ENCODE results near the gene OR52I2. TPM values are rescaled to one million over a fixed set of nuclear protein-coding genes. Genes with fewer than 3 reads are reported as not detected.

OR52I2 gene
- polyA plus RNA-seq, 1 of the 3 experiments (the other 2 are of a cell fraction): not detected

DNA sequence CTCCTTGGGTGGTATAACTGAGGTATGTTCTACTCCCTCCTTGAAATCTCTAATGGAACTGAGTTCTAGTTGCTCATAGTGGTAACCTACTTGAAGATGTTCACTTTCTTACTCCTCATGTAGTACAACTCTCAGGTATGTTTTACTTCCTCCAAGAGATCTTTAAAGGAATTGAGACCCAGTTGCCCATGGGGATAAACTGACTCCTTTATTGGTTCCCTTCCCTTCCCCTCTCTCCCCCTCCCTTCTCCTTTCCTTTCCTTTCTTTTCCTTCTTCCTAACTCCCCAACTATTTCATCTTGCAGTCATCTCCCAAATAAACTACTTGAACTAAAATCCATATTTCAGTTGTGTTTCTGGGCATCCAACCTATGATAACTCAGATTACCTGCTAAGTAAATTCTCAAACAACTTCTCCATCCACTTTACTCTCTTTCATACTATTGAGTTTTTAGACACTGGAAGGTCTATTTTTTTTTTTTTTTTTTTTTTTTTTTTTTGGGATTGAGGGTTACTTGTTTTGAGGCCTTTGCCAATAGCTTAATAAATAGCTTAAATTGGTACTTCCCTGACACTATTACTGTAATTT is 34.4 kb downstream of the OR52I2 start:
- no peaks in the 10 kb centered on the region for H3F3A ChIP-seq (replicated peaks; ENCODE audit: insufficient read depth)
- CTCF ChIA-PET: interaction anchor here (1.3 kb wide), 1 partner anchor 21 kb away, joined by 6 read pairs; the partner anchor contains the start of gene OR51D1

More for the DNA sequence above, 34.4 kb downstream of the OR52I2 start:
- no peak overlapping the region for H3K4me2 ChIP-seq
- H3K4me1 ChIP-seq (ENCODE audit: control insufficient read depth in 1 of 2, insufficient read depth in 2 of 2, low read depth in 1 of 2, low read length in 1 of 2): no peaks in the 10 kb centered on the region
- H3K27ac ChIP-seq (ENCODE audit: low read depth in 2 of 2, low read length in 1 of 2): no peak overlapping the region
- H3K9me2 ChIP-seq: no peaks in the 10 kb centered on the region
- peaks cover 8% of the 10 kb centered on the region; the same call in 1 of the 2 replicates for H3K27me3 ChIP-seq (ENCODE audit: insufficient read depth)
- no peaks in the 10 kb centered on the region for H3K9me3 ChIP-seq
- no peak overlapping the region for H3K9ac ChIP-seq
- no peaks in the 10 kb centered on the region for H3K36me3 ChIP-seq (replicated peaks in 1 of 2; ENCODE audit: control insufficient read depth in 1 of 2, insufficient read depth in 2 of 2, low read length in 1 of 2)
- no peak overlapping the region for H2AFZ ChIP-seq (ENCODE audit: low read depth)
- no peak overlapping the region for H3K4me3 ChIP-seq (ENCODE audit: low read depth in 2 of 2, low read length in 1 of 2)
- H3K79me2 ChIP-seq (ENCODE audit: insufficient read depth): no peaks in the 10 kb centered on the region
- no peaks in the 10 kb centered on the region for H4K20me1 ChIP-seq (ENCODE audit: insufficient read depth)
- no peak for DNase-seq
- POLR2A ChIA-PET: no interaction called here
- TF ChIP-seq POLR2AphosphoS5 (IDR thresholded peaks at IDR 0.05; ENCODE audit: low read depth, low read length) (no peak), GABPA (IDR thresholded peaks at IDR 0.05; ENCODE audit: low read depth) (no peak), RAD21 (IDR thresholded peaks at IDR 0.05; ENCODE audit: low read length) (no peak), SIN3A (IDR thresholded peaks at IDR 0.05; ENCODE audit: borderline replicate concordance, low read depth, low read length) (no peak), IRF3 (IDR thresholded peaks at IDR 0.05; ENCODE audit: low read depth, low read length) (no peak), RFX5 (IDR thresholded peaks at IDR 0.05; ENCODE audit: low read length) (no peak), MEF2A (IDR thresholded peaks at IDR 0.05; ENCODE audit: borderline replicate concordance, low read depth) (no peak), EP300 (IDR thresholded peaks at IDR 0.05; ENCODE audit: borderline replicate concordance in 1 of 2, low read depth in 1 of 2, low read length in 1 of 2) (no peak), RXRA (IDR thresholded peaks at IDR 0.05; ENCODE audit: borderline replicate concordance, low read depth) (no peak), PBX3 (IDR thresholded peaks at IDR 0.05) (no peak), TEAD4 (IDR thresholded peaks at IDR 0.05; ENCODE audit: borderline replicate concordance, insufficient read depth) (no peak), MAX (IDR thresholded peaks at IDR 0.05; ENCODE audit: low read depth) (no peak), EZH2phosphoT487 (IDR thresholded peaks at IDR 0.05; ENCODE audit: borderline replicate concordance, low read depth) (no peak), USF2 (IDR thresholded peaks at IDR 0.05; ENCODE audit: borderline replicate concordance, low read depth, low read length) (no peak), CHD2 (IDR thresholded peaks at IDR 0.05; ENCODE audit: low read length, partially characterized antibody) (no peak), NRF1 (IDR thresholded peaks at IDR 0.05; ENCODE audit: low read depth, low read length) (no peak), FOXM1 (IDR thresholded peaks at IDR 0.05; ENCODE audit: low read depth) (no peak), NFIC (IDR thresholded peaks at IDR 0.05; ENCODE audit: borderline replicate concordance) (no peak)

All from SK-N-SH (cell line).